ENCODE data around the gene PRELID1. TPM values are rescaled to one million over a fixed set of nuclear protein-coding genes. Genes with fewer than 3 reads are reported as not detected.
A peak's percentile ranks its signal among the peaks of the same experiment; 100 is the strongest.

PRELID1 gene
- total RNA-seq, 1 experiment from 2014 or later, result 201 TPM

- peak within 1 kb of the TSS; percentile 93 for H3K4me3 ChIP-seq (ENCODE audit: low read depth, low read length)
- Mint-ChIP-seq H3K4me1 (ENCODE audit: low read depth, unreplicated experiment) (peaks cover 13% of the 10 kb centered on the region), H3K9me3 (ENCODE audit: unreplicated experiment) (no peaks in the 10 kb centered on the region), H3K27me3 (ENCODE audit: insufficient read depth, unreplicated experiment) (no peaks in the 10 kb centered on the region), H3K27ac (ENCODE audit: unreplicated experiment) (peak within 1 kb of the TSS; percentile 93), H3K4me3 (ENCODE audit: unreplicated experiment) (peak within 1 kb of the TSS; percentile 82), H3K36me3 (ENCODE audit: insufficient read depth, unreplicated experiment) (peaks cover 40% of the 10 kb centered on the region)
- BruUV-seq (replicated peaks), result no TSS peak
- DNase-seq, result peak; percentile 99
- peaks cover 11% of the 10 kb centered on the region for H3K4me1 ChIP-seq
- H3K36me3 ChIP-seq (ENCODE audit: control insufficient read depth, insufficient read depth, low read length), result peaks cover 3% of the 10 kb centered on the region
- intact Hi-C loops (cut with micrococcal nuclease; ENCODE audit: unreplicated experiment), result loop anchor here (1.0 to 2.0 kb wide), 4 partner anchors 39 to 185 kb away; partner anchors contain the start of genes LMAN2 and PDLIM7
- H3K9me3 ChIP-seq, result no peaks in the 10 kb centered on the region
- no peaks in the 10 kb centered on the region for H3K27me3 ChIP-seq (replicated peaks; ENCODE audit: control insufficient read depth, insufficient read depth, low read length)
- TF ChIP-seq CTCF (IDR thresholded peaks at IDR 0.05; ENCODE audit: insufficient read depth in 1 of 2, low read depth in 1 of 2, low read length in 1 of 2, severe bottlenecking in 1 of 2, unreplicated experiment in 1 of 2), result no peak
- CTCF ChIA-PET, result interaction anchor here (0.6 to 2.4 kb wide), 12 partner anchors 14 to 299 kb away, joined by 3 to 8 read pairs (median 4); partner anchors contain the start of genes FGFR4 and LMAN2
- POLR2A ChIA-PET, result interaction anchor here (0.6 to 1.6 kb wide), 6 partner anchors 9 to 793 kb away, joined by 3 to 14 read pairs (median 6); partner anchors contain the start of genes GRK6, PRELID1 and RAB24
Observed at GRCh38 chr5:177311723-177312648, 8.4 kb downstream of the PRELID1 start, which contains the start of gene MXD3. TSS of gene MXD3 (minus strand) at chr5:177311898. CDS start at chr5:177311830, 68 bp downstream.

GRCh38 chr5:177312649-177313181 lies 9.1 kb downstream of the PRELID1 start:
- Mint-ChIP-seq H3K9me3 (ENCODE audit: unreplicated experiment) (no peaks in the 10 kb centered on the region), H3K27me3 (ENCODE audit: insufficient read depth, unreplicated experiment) (no peaks in the 10 kb centered on the region), H3K4me1 (ENCODE audit: low read depth, unreplicated experiment) (peaks cover 13% of the 10 kb centered on the region), H3K4me3 (ENCODE audit: unreplicated experiment) (peak overlapping the region; percentile 82), H3K27ac (ENCODE audit: unreplicated experiment) (peak overlapping the region; percentile 93), H3K36me3 (ENCODE audit: insufficient read depth, unreplicated experiment) (peaks cover 41% of the 10 kb centered on the region)
- TF ChIP-seq CTCF (IDR thresholded peaks at IDR 0.05; ENCODE audit: insufficient read depth in 1 of 2, low read depth in 1 of 2, low read length in 1 of 2, severe bottlenecking in 1 of 2, unreplicated experiment in 1 of 2), result peak in 1 of 2 experiments; percentile 51
- BruUV-seq (replicated peaks), result TSS peak; percentile 79
- CTCF ChIA-PET, result interaction anchor here (0.6 to 2.1 kb wide), 12 partner anchors 13 to 300 kb away, joined by 3 to 8 read pairs (median 4); partner anchors contain the start of genes FGFR4 and LMAN2
- Histone ChIP-seq H3K36me3 (ENCODE audit: control insufficient read depth, insufficient read depth, low read length) (peaks cover 3% of the 10 kb centered on the region), H3K4me1 (peaks cover 11% of the 10 kb centered on the region), H3K4me3 (ENCODE audit: low read depth, low read length) (peak overlapping the region; percentile 93), H3K9me3 (no peaks in the 10 kb centered on the region), H3K27me3 (replicated peaks; ENCODE audit: control insufficient read depth, insufficient read depth, low read length) (no peaks in the 10 kb centered on the region)
- DNase-seq, result peak; percentile 79 to 87
- intact Hi-C loops (cut with micrococcal nuclease; ENCODE audit: unreplicated experiment), result loop anchor here (1.0 to 2.0 kb wide), 5 partner anchors 14 to 184 kb away; partner anchors contain the start of genes LMAN2 and PDLIM7
- POLR2A ChIA-PET, result interaction anchor here (0.7 to 1.6 kb wide), 4 partner anchors 10 to 114 kb away, joined by 3 to 7 read pairs (median 6); partner anchors contain the start of genes GRK6, PRELID1 and RAB24

Data from Caco-2 (cell line).